ENCODE measurements around the gene UNKL.
"Not testable (repeated sequence)": the region's sequence is repeated elsewhere in the genome, so short reads cannot be mapped to it uniquely, and the experiment has no call there.

Gene UNKL

DNA sequence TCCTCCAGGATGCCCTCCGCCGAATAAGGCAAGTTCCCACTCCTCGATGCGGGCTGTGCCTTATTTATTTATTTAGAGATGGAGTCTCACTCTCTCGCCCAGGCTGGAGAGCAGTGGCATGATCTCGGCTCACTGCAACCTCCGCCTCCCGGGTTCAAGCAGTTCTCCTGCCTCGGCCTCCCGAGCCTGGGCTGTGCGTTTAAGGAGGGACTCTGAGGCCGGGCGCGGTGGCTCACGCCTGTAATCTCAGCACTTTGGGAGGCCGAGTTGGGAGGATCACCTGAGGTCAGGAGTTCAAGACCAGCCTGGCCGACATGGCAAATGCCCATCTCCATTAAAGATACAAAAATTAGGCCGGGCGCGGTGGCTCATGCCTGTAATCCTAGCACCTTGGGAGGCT, 86.4 kb downstream of the UNKL start:
- not testable (repeated sequence) for DNase-seq (ENCODE audit: low read depth in 1 of 2, low spot score in 1 of 2)

DNA sequence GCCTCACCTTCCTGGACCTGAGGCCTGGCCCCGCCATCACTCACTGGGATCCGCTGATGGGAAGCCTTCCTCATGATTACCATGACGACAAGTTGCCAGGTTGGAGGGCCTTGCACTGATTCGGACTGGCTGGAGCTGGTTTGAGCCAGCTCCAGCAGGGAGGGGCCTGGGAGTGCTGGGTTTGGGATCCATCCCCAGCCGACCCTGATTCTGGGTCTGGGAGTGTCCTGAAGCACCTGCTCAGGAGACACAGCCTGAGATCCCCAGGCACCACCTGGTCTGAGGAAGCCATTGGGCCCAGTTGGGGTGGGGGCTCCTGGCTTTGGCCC, 86.9 kb downstream of the UNKL start:
- no peak for DNase-seq (ENCODE audit: low read depth in 1 of 2, low spot score in 1 of 2)

GRCh38 chr16:1326946-1327618, 87.4 kb downstream of the UNKL start:
- no peak for DNase-seq (ENCODE audit: low read depth in 1 of 2, low spot score in 1 of 2)

- DNase-seq (ENCODE audit: low read depth in 1 of 2, low spot score in 1 of 2): no peak
Observed at GRCh38 chr16:1326391-1326790, 88.1 kb downstream of the UNKL start.

GRCh38 chr16:1325673-1326371, 88.7 kb downstream of the UNKL start:
- DNase-seq (ENCODE audit: low read depth in 1 of 2, low spot score in 1 of 2): no peak

DNA sequence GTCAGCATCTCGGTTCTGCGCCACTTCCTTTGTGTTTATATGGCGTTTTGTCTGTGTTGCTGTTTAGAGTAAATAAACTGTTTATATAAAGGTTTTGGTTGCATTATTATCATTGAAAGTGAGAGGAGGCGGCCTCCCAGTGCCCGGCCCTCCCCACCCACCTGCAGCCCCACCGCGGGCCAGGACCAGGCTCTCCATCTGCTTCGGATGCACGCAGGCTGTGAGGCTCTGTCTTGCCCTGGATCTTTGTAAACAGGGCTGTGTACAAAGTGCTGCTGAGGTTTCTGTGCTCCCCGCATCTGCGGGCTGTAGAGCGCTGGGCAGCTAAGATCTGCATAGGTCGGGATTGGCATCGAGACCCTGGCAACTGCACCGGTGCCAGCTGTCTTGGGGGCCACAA, 89.2 kb downstream of the UNKL start:
- no peak for DNase-seq (ENCODE audit: low read depth in 1 of 2, low spot score in 1 of 2)

DNA sequence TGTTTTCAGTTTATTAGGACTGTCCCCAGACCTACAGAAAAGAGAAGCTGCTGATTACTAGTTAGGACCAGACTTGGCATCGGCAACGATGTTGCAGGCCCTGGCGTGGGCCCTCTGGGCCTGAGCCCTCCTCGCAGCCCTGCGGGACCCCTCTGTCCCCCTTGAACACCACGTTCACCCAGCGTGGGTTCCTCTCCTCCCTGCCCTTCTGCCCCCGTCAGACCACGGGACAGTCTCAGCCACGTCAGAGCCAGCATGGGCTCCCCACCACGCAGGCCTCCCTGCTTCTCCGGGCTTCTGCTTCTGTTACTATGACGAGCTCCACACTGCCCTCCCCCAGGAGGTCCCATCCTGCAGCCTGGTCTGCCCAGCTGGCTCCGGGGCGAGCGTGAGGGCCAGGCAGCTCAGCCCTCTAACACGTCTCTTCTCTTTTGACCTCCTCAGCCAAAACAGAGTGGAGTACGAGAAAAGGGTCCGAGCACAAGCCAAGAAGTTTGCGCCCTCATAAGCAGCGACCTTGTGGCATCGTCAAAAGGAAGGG, 90.1 kb downstream of the UNKL start:
- no peak for DNase-seq (ENCODE audit: low read depth in 1 of 2, low spot score in 1 of 2)

- no peak for DNase-seq (ENCODE audit: low read depth in 1 of 2, low spot score in 1 of 2)
Observed at GRCh38 chr16:1323296-1324239, 90.9 kb downstream of the UNKL start.

- DNase-seq (ENCODE audit: low read depth in 1 of 2, low spot score in 1 of 2): no peak
Observed at GRCh38 chr16:1322407-1322806, 92.1 kb downstream of the UNKL start.

DNA sequence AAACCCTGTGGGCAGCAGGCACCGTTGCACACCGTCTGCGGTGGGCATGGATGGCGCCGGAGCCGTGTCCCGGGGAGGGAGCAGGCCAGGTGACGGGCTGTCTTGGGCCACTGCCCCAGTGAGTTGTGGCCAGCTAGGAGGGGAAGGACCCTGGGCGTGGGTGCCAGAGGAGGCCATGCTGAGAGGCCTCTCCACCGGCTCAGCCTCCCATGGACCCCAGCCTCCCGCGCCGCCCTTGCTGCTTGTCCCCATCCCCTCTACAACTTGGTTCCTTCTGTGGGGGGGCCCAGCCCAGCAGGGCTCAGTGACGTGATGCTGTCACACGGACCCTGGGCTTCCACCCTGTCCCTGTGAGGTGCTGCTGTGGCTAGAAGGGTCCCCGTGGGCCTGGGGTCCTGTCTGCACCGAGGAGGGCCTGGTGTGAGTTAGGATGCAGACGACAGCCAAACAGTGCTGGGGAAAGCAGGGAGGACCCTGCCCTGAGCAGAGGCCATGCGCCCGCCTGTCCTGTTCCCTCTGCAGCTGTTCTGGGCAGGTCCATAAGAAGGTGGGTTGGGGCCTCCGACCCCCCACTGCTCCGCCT, 93.8 kb downstream of the UNKL start:
- DNase-seq (ENCODE audit: low read depth in 1 of 2, low spot score in 1 of 2): no peak

DNA sequence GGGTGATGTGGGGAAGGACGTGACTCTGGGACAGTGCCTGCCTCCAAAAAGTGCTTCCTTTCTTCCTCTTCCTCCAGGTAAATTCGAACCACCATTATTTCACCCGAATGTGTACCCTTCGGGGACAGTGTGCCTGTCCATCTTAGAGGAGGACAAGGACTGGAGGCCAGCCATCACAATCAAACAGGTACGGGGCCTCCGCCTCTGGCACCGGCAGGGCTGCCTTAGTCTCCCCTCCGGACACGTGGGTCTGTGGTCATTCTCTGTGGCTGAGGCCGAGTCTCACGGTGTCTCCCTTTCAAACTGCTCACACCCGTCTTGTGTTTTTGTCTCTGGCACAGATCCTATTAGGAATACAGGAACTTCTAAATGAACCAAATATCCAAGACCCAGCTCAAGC, 94.4 kb downstream of the UNKL start:
- no peak for DNase-seq (ENCODE audit: low read depth in 1 of 2, low spot score in 1 of 2)

DNA sequence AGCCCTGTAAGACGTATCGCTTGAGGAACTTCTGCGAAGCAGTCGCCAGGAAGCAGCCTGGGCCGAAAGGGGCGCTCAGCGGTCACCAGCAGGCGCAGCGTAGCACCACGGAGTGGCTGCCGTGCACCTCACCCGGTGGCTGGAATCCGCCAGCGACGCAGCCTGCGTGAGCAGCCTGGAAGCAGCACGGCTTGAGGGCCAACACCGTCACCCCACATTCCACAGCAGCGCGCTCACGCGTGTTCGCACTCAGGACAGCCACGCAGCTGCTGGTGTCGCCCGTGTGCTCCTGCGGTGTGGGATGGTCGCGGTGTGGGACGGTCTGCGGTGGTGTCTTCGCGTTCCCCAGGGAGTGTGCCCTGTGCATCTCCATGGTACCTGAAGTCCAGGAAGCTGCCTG, 95.5 kb downstream of the UNKL start:
- no peak for DNase-seq (ENCODE audit: low read depth in 1 of 2, low spot score in 1 of 2)

DNA sequence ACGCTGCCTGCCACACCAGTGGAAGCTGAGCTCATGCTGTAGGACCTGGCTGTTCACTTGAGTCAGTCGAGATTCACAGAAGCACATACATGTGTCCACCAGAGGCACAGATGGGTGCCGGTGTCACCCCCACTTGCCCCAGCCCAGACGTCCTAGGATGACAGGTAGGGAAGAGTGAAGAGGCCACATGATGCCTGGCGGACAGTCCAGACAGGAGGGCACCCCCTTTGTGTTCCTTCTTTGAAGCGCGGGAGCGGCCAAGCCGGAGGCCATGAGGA, 96.3 kb downstream of the UNKL start:
- DNase-seq (ENCODE audit: low read depth in 1 of 2, low spot score in 1 of 2): no peak

DNA sequence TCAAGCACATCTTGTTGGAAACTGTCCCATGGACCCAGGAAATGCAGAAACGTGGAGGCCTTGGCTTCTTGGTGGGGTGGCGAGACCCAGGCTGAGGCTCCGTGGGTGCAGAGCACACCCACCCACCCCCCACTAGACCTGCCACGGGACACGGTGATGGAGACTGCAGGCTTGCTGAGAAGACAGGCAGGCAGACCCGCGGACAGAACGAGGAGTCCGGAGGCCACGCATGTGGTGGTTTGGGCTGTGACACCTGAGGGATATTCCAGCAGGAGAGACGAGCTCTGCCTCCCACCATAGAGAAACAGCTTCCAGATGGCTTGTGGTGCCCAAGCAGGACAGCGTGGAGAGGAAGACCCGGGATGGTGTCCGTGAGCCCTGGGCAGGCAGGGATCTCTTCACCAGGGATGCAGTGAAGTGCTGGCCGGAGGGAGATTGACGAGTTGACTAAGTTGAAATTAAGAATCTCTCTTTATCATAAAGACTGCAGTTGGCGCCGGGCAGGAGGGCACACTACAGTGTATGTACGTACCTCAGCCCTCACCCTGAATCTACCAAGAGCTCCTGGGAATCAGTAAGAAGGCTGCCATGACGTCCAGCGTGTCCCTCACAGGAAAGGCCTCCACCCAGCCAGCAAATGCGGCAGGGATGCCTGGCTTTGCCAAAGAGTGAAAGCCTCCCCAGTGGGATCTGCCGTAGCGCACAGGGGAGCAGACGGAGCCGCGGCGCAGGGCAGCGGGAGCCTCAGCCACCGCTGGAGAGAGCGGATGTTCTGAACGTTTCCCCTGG, 96.8 kb downstream of the UNKL start:
- no peak for DNase-seq (ENCODE audit: low read depth in 1 of 2, low spot score in 1 of 2)

- DNase-seq (ENCODE audit: low read depth in 1 of 2, low spot score in 1 of 2): no peak
Observed at GRCh38 chr16:1316033-1316405, 98.5 kb downstream of the UNKL start.

DNA sequence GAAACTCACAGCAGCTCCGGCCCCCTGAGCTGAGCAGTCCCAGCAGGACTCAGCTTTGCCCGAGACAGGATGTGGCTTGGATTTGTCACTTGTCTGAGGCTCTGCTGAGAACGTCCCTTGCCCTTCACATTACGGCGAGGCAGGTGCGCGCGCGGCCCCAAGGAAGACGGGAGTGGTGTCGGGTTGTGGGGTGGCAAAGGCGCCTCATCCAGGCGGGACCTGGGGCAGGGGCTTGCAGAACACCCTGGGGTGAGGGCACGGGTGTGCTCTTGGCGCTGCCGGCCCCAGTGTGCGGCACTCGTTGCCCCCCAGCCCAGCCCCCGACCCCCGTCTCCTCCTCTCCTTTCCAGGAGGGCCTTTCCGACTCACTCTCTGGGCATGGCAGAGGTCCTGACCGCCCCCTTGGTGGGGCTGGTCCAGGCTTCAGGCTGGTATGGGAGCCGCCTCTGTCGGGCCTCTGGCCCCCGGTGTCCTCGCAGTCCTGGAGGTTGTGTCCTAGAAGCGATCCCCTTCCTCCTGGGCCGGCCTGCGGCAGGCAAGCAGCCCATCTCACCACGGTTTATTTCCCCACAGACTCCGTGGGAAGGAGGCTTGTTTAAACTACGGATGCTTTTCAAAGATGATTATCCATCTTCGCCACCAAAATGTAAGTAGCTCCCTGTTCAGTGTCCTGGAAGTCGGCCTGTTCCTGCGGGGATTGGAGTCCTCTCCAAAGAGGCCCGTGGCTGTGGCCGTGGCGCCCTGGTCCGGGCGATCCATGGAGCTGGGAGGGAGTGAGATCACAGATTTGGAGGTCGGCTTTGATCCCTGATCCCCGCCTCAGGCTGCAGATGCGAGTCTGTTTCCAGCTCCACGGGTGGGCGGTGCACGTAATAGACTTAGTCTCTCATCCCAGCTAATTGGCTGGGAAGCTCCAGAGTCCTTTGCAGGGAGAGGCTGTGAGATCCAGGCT, 99.1 kb downstream of the UNKL start:
- no peak for DNase-seq (ENCODE audit: low read depth in 1 of 2, low spot score in 1 of 2)

- no peak for DNase-seq (ENCODE audit: low read depth in 1 of 2, low spot score in 1 of 2)
Observed at GRCh38 chr16:1314399-1315068, 100.0 kb downstream of the UNKL start.

- DNase-seq (ENCODE audit: low read depth in 1 of 2, low spot score in 1 of 2): no peak
Observed at GRCh38 chr16:1313721-1314369, 100.7 kb downstream of the UNKL start.
